HepG2 (cell line): ENCODE data around the gene SLC24A4. TPM values are rescaled to one million over a fixed set of nuclear protein-coding genes. Genes with fewer than 3 reads are reported as not detected.

Experiments used
- CEBPB ChIP-seq: IDR thresholded peaks from 2 replicates; pipeline ENCODE4 v1.6.1; 2011; ENCODE audit warnings: low read depth, low read length, improper control_type of control experiment, borderline replicate concordance
- KLF13 ChIP-seq: sonication (generic); formaldehyde crosslinking; IDR thresholded peaks from 2 replicates; pipeline ENCODE4 v1.4.0; 2020; ENCODE audit warnings: mild to moderate bottlenecking, missing genetic modification reagents
- MBNL3 ChIP-seq: fragments of 250-450 bp; sonication (Bioruptor Pico); conservative IDR thresholded peaks from 2 replicates; pipeline ENCODE4 v1.8.0; 2022; ENCODE audit warnings: mild to moderate bottlenecking, inconsistent platforms
- MTA1 ChIP-seq: sonication (generic); formaldehyde crosslinking; IDR thresholded peaks from 2 replicates; pipeline ENCODE4 v1.4.0; 2020; ENCODE audit warnings: missing genetic modification reagents, mild to moderate bottlenecking, borderline replicate concordance
- POLR2AphosphoS2 ChIP-seq: IDR thresholded peaks from 2 replicates; pipeline ENCODE4 v1.6.1; 2011; ENCODE audit warnings: low read depth, low read length, improper control_type of control experiment
- RBFOX2 ChIP-seq: fragments of 200-400 bp; formaldehyde crosslinking; IDR thresholded peaks from 2 replicates; pipeline ENCODE4 v1.6.1; 2017; ENCODE audit warnings: low read depth, mild to moderate bottlenecking, low read length
- TGIF2 ChIP-seq: IDR thresholded peaks from 2 replicates; pipeline ENCODE4 v1.6.1; 2016; ENCODE audit warnings: control low read depth, missing compliant biosample characterization
- ZNF350 ChIP-seq: sonication (generic); formaldehyde crosslinking; IDR thresholded peaks from 2 replicates; pipeline ENCODE4 v1.4.0; 2020; ENCODE audit warnings: mild to moderate bottlenecking, low read depth, missing genetic modification reagents, borderline replicate concordance
- ZNF572 ChIP-seq: sonication (generic); formaldehyde crosslinking; IDR thresholded peaks from 2 replicates; pipeline ENCODE4 v1.5.1; 2020; ENCODE audit warnings: mild to moderate bottlenecking, missing genetic modification reagents
- ZNF703 ChIP-seq: sonication (generic); formaldehyde crosslinking; IDR thresholded peaks from 2 replicates; pipeline ENCODE4 v1.5.1; 2020; ENCODE audit warnings: missing genetic modification reagents, mild to moderate bottlenecking, moderate library complexity, borderline replicate concordance
- ZNF772 ChIP-seq: sonication (generic); formaldehyde crosslinking; IDR thresholded peaks from 2 replicates; pipeline ENCODE4 v1.5.0; 2020; ENCODE audit warnings: mild to moderate bottlenecking, missing genetic modification reagents
- ZNF780A ChIP-seq: sonication (generic); formaldehyde crosslinking; IDR thresholded peaks from 2 replicates; pipeline ENCODE4 v1.8.0; 2022; ENCODE audit warnings: mild to moderate bottlenecking, missing genetic modification reagents, moderate library complexity
- ZNF788 ChIP-seq: sonication (generic); formaldehyde crosslinking; IDR thresholded peaks from 2 replicates; pipeline ENCODE4 v1.5.0; 2020; ENCODE audit warnings: mild to moderate bottlenecking, missing genetic modification reagents, borderline replicate concordance
- ZNF839 ChIP-seq: sonication (generic); formaldehyde crosslinking; IDR thresholded peaks from 2 replicates; pipeline ENCODE4 v1.4.0; 2020; ENCODE audit warnings: missing genetic modification reagents, mild to moderate bottlenecking, borderline replicate concordance
- ZSCAN21 ChIP-seq: sonication (generic); formaldehyde crosslinking; IDR thresholded peaks from 2 replicates; pipeline ENCODE4 v1.8.0; 2022; ENCODE audit warnings: mild to moderate bottlenecking, missing genetic modification reagents, moderate library complexity, borderline replicate concordance
- polyA plus RNA-seq, 8 experiments: library from polyadenylated mRNA; depleted of rRNA in 3 of 8; stranded (reverse) in 7 of 8; unstranded in 1 of 8; fragments of >200 nt; fragmentation: Illumina TruSeq in 4 of 8; extraction: Trizol in 4 of 8; gene quantifications; 2 replicates each; pipeline versions ENCODE4 v1.2.1 to v1.2.3, GENCODE V29; 2011 to 2016; ENCODE audit warnings: low read depth in 4 of 8, missing spikeins in 1 of 8, mixed read lengths in 1 of 8; ENCODE audit not compliant: insufficient read depth in 1 of 8
- total RNA-seq, 5 experiments: library from RNA; depleted of rRNA; stranded (reverse); fragments of >200 nt; fragmentation: Illumina TruSeq; extraction: Trizol; gene quantifications; 2 replicates each; pipeline ENCODE4 v1.2.3, GENCODE V29; 2016; ENCODE audit warnings: low read depth in 1 of 5
- TF ChIP-seq, protein P1 (sequence below): sonication (generic); formaldehyde crosslinking; IDR thresholded peaks from 2 replicates; pipeline ENCODE4 v1.5.1; 2020; ENCODE audit warnings: missing genetic modification reagents, mild to moderate bottlenecking, borderline replicate concordance
- TF ChIP-seq, protein P2 (sequence below): sonication (generic); formaldehyde crosslinking; IDR thresholded peaks from 2 replicates; pipeline ENCODE4 v1.4.0; 2020; ENCODE audit warnings: missing genetic modification reagents
- TF ChIP-seq, protein P3 (sequence below): sonication (generic); formaldehyde crosslinking; IDR thresholded peaks from 2 replicates; pipeline ENCODE4 v1.5.1; 2020; ENCODE audit warnings: missing genetic modification reagents, mild to moderate bottlenecking, borderline replicate concordance
- TF ChIP-seq, protein P4 (sequence below): sonication (generic); formaldehyde crosslinking; conservative IDR thresholded peaks from 2 replicates; pipeline ENCODE4 v1.8.0; 2022; ENCODE audit warnings: mild to moderate bottlenecking, moderate library complexity, missing genetic modification reagents
- TF ChIP-seq, protein P5 (sequence below): sonication (generic); formaldehyde crosslinking; IDR thresholded peaks from 2 replicates; pipeline ENCODE4 v1.4.0; 2020; ENCODE audit warnings: missing genetic modification reagents
- TF ChIP-seq, protein P6 (sequence below): sonication (generic); formaldehyde crosslinking; IDR thresholded peaks from 2 replicates; pipeline ENCODE4 v1.8.1; 2023; ENCODE audit warnings: mild to moderate bottlenecking, missing genetic modification reagents, borderline replicate concordance

The SLC24A4 gene
- total and polyA plus RNA-seq, 2 of the 13 experiments (the other 11 are each of a cell fraction or from before 2014, with no cell fraction given), result not detected

DNA sequence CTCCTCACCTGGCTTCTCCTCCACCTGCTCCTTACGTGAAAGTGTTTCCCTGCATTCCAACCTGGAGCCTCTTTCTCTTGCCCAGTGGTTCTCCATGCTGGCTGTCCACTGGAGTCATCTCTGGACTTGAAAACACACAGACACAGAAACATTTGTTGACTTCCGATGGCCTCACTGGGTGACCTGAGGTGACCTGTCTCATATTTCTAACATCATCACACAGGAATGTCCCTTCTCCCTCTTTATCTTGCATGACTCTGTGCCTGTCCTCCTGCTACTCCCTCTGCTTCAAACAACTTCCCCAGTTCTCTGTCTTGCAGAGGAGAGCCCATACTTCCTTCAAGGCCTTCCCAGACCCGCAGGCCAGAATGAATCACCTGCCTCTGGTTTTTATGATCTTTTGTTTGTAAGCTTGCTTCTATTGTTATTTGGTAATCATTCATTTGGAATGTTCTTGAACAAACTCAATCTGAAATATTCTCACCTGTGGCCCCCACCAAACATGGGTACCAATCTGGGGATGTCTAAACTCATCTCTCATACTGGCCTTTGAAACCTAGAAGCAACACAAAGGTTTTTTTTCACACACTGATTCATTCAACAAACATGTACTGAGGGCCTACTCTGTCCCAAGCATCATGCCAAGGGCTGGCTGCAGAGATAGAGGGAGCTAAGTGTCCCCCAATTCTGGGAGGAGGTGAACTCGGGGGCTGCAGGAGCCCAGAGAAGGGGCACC, 181.0 kb downstream of the SLC24A4 start (continued):
- TF ChIP-seq MTA1 (CRISPR knock-in tag), result no peak
- TF ChIP-seq ZNF788 (CRISPR knock-in tag), result peak; percentile 17; the same call in 1 of the 2 replicates
- TF ChIP-seq, protein P1, sequence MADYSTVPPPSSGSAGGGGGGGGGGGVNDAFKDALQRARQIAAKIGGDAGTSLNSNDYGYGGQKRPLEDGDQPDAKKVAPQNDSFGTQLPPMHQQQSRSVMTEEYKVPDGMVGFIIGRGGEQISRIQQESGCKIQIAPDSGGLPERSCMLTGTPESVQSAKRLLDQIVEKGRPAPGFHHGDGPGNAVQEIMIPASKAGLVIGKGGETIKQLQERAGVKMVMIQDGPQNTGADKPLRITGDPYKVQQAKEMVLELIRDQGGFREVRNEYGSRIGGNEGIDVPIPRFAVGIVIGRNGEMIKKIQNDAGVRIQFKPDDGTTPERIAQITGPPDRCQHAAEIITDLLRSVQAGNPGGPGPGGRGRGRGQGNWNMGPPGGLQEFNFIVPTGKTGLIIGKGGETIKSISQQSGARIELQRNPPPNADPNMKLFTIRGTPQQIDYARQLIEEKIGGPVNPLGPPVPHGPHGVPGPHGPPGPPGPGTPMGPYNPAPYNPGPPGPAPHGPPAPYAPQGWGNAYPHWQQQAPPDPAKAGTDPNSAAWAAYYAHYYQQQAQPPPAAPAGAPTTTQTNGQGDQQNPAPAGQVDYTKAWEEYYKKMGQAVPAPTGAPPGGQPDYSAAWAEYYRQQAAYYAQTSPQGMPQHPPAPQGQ (CRISPR knock-in tag), result no peak
- no peak for TF ChIP-seq ZSCAN21 (CRISPR knock-in tag)
- TF ChIP-seq ZNF572 (CRISPR knock-in tag), result no peak
- TF ChIP-seq RBFOX2, result no peak
- TF ChIP-seq, protein P2, sequence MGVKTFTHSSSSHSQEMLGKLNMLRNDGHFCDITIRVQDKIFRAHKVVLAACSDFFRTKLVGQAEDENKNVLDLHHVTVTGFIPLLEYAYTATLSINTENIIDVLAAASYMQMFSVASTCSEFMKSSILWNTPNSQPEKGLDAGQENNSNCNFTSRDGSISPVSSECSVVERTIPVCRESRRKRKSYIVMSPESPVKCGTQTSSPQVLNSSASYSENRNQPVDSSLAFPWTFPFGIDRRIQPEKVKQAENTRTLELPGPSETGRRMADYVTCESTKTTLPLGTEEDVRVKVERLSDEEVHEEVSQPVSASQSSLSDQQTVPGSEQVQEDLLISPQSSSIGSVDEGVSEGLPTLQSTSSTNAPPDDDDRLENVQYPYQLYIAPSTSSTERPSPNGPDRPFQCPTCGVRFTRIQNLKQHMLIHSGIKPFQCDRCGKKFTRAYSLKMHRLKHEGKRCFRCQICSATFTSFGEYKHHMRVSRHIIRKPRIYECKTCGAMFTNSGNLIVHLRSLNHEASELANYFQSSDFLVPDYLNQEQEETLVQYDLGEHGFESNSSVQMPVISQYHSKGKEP, result no peak
- TF ChIP-seq ZNF350 (CRISPR knock-in tag), result no peak
- TF ChIP-seq ZNF780A, result no peak
- TF ChIP-seq, protein P3, sequence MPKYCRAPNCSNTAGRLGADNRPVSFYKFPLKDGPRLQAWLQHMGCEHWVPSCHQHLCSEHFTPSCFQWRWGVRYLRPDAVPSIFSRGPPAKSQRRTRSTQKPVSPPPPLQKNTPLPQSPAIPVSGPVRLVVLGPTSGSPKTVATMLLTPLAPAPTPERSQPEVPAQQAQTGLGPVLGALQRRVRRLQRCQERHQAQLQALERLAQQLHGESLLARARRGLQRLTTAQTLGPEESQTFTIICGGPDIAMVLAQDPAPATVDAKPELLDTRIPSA (CRISPR knock-in tag), result no peak
- TF ChIP-seq KLF13 (CRISPR knock-in tag), result no peak
- TF ChIP-seq, protein P4, sequence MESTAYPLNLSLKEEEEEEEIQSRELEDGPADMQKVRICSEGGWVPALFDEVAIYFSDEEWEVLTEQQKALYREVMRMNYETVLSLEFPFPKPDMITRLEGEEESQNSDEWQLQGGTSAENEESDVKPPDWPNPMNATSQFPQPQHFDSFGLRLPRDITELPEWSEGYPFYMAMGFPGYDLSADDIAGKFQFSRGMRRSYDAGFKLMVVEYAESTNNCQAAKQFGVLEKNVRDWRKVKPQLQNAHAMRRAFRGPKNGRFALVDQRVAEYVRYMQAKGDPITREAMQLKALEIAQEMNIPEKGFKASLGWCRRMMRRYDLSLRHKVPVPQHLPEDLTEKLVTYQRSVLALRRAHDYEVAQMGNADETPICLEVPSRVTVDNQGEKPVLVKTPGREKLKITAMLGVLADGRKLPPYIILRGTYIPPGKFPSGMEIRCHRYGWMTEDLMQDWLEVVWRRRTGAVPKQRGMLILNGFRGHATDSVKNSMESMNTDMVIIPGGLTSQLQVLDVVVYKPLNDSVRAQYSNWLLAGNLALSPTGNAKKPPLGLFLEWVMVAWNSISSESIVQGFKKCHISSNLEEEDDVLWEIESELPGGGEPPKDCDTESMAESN (CRISPR knock-in tag), result no peak
- no peak for TF ChIP-seq ZNF703 (CRISPR knock-in tag)
- TF ChIP-seq, protein P5, sequence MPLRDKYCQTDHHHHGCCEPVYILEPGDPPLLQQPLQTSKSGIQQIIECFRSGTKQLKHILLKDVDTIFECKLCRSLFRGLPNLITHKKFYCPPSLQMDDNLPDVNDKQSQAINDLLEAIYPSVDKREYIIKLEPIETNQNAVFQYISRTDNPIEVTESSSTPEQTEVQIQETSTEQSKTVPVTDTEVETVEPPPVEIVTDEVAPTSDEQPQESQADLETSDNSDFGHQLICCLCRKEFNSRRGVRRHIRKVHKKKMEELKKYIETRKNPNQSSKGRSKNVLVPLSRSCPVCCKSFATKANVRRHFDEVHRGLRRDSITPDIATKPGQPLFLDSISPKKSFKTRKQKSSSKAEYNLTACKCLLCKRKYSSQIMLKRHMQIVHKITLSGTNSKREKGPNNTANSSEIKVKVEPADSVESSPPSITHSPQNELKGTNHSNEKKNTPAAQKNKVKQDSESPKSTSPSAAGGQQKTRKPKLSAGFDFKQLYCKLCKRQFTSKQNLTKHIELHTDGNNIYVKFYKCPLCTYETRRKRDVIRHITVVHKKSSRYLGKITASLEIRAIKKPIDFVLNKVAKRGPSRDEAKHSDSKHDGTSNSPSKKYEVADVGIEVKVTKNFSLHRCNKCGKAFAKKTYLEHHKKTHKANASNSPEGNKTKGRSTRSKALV (CRISPR knock-in tag), result no peak
- TF ChIP-seq ZNF839 (CRISPR knock-in tag), result no peak
- TF ChIP-seq CEBPB, result peak; percentile 6; the same call in 1 of the 2 replicates
- TF ChIP-seq, protein P6, sequence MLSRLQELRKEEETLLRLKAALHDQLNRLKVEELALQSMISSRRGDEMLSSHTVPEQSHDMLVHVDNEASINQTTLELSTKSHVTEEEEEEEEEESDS (CRISPR knock-in tag), result no peak
- no peak for TF ChIP-seq ZNF772 (CRISPR knock-in tag)
- no peak; the same call in 1 of the 2 replicates for TF ChIP-seq POLR2AphosphoS2
- TF ChIP-seq TGIF2 (CRISPR knock-in tag), result no peak
- no peak for TF ChIP-seq MBNL3
